Natural killer cell (primary cell): ENCODE measurements around the gene ARSI. TPM values are rescaled to one million over a fixed set of nuclear protein-coding genes. Genes with fewer than 3 reads are reported as not detected.

Experiments
- ATAC-seq, 3 donors: fragments of 150-1000 bp in 2 of 3; fragments of 200-7000 bp in 1 of 3; cut with Tn5 transposase; 1 replicate in 1 of 3; 2 replicates in 2 of 3; pipeline ENCODE4 v1.10.0; 2021; ENCODE audit warnings: mild to moderate bottlenecking in 2 of 3, moderate library complexity in 2 of 3
- DNase-seq, 2 donors: peaks; one replicate each; pipeline versions ENCODE4 v3.0.0 to v3.0.0-alpha.2; 2013 to 2021; ENCODE audit warnings: mixed read lengths in 1 of 2
- H3K27ac ChIP-seq: one replicate; pipeline ENCODE4 v1.5.1; 2013; ENCODE audit warnings: mild to moderate bottlenecking, low read length
- H3K27me3 ChIP-seq: one replicate; pipeline ENCODE4 v1.6.1; 2013; ENCODE audit warnings: low read length; ENCODE audit not compliant: control insufficient read depth, insufficient read depth
- H3K36me3 ChIP-seq: one replicate; pipeline ENCODE4 v1.6.1; 2013; ENCODE audit warnings: low read length; ENCODE audit not compliant: control insufficient read depth, insufficient read depth
- H3K4me1 ChIP-seq: one replicate; pipeline ENCODE4 v1.6.1; 2013; ENCODE audit warnings: low read length; ENCODE audit not compliant: control insufficient read depth, insufficient read depth
- H3K4me3 ChIP-seq: one replicate; pipeline ENCODE4 v1.5.1; 2013; ENCODE audit warnings: low read length
- H3K9me3 ChIP-seq: one replicate; pipeline ENCODE4 v1.6.1; 2013; ENCODE audit warnings: low read length; ENCODE audit not compliant: control insufficient read depth, insufficient read depth
- H3K27ac Mint-ChIP-seq, 2 donors: one replicate each; pipeline ENCODE4 v1.8.0; 2022; ENCODE audit warnings: mild to moderate bottlenecking in 2 of 2, mixed read lengths in 2 of 2, moderate library complexity in 1 of 2
- H3K27me3 Mint-ChIP-seq, 2 donors: one replicate each; pipeline ENCODE4 v1.8.0; 2022; ENCODE audit warnings: low read depth in 2 of 2, mixed read lengths in 2 of 2
- H3K36me3 Mint-ChIP-seq: one replicate; pipeline ENCODE4 v1.8.0; 2022; ENCODE audit warnings: mixed read lengths
- H3K4me1 Mint-ChIP-seq, 2 donors: one replicate each; pipeline ENCODE4 v1.8.0; 2022; ENCODE audit warnings: mixed read lengths in 2 of 2
- H3K4me3 Mint-ChIP-seq: one replicate; pipeline ENCODE4 v1.8.0; 2022; ENCODE audit warnings: mild to moderate bottlenecking, moderate library complexity, mixed read lengths
- H3K9me3 Mint-ChIP-seq, 2 donors: one replicate each; pipeline ENCODE4 v1.8.0; 2022; ENCODE audit warnings: mixed read lengths in 2 of 2
- CTCF ChIP-seq: fragments of 200-600 bp; IDR thresholded peaks from one replicate; pipeline ENCODE4 v1.8.0; 2022; ENCODE audit warnings: antibody characterized with exemption
- WGBS: methylation state at CpG from one replicate; pipeline ENCODE4 v1.1.7; 2013; ENCODE audit warnings: missing lambda C conversion rate; ENCODE audit not compliant: insufficient coverage; 5-methylcytosine and 5-hydroxymethylcytosine counted together
- intact Hi-C: fragments of 100-400 bp; cut with micrococcal nuclease; formaldehyde crosslinking; loops from one replicate; pipeline ENCODE4 v1.14.2; 2022
- total RNA-seq, 4 donors: library from RNA; stranded (reverse); fragments of 120-200 nt in 1 of 4; gene quantifications; one replicate each; pipeline versions ENCODE4 v1.2.3 to v1.2.4, GENCODE V29; 2013 to 2022

Gene ARSI
- total RNA-seq, 3 donors from 2014 or later (not counting 1 experiment from before 2014, with no cell fraction given), result 0.19 TPM; not detected in 2

GRCh38 chr5:150335778-150336177 is 33.1 kb upstream of the ARSI start:
- Histone ChIP-seq H3K9me3 (no peaks in the 10 kb centered on the region), H3K4me1 (peaks cover under 1% of the 10 kb centered on the region), H3K4me3 (no peak overlapping the region), H3K36me3 (no peaks in the 10 kb centered on the region), H3K27ac (no peak overlapping the region), H3K27me3 (no peaks in the 10 kb centered on the region)
- Mint-ChIP-seq H3K9me3 (no peaks in the 10 kb centered on the region), H3K4me1 (no peaks in the 10 kb centered on the region), H3K27ac (no peak overlapping the region), H3K27me3 (no peaks in the 10 kb centered on the region), H3K36me3 (no peaks in the 10 kb centered on the region), H3K4me3 (no peak overlapping the region)
- intact Hi-C loops, result no loop called here
- TF ChIP-seq CTCF, result no peak
- WGBS, result 81% methylated on average over 3 of the region's 4 CpGs
- no peak for ATAC-seq
- DNase-seq, result no peak

GRCh38 chr5:150333400-150333799 is 30.7 kb upstream of the ARSI start:
- H3K4me1 ChIP-seq, result peaks cover 13% of the 10 kb centered on the region
- WGBS, result 78% methylated on average over 5 of the region's 5 CpGs
- no peak overlapping the region for H3K27ac Mint-ChIP-seq
- no peak overlapping the region for H3K4me3 ChIP-seq
- TF ChIP-seq CTCF, result no peak
- peaks cover 0 to 5% of the 10 kb centered on the region in 2 donors for H3K27me3 Mint-ChIP-seq
- no peaks in the 10 kb centered on the region for H3K36me3 Mint-ChIP-seq
- no peaks in the 10 kb centered on the region for H3K4me1 Mint-ChIP-seq
- no peak overlapping the region for H3K4me3 Mint-ChIP-seq
- no peak for DNase-seq
- no peak overlapping the region for H3K27ac ChIP-seq
- H3K9me3 ChIP-seq, result no peaks in the 10 kb centered on the region
- no peaks in the 10 kb centered on the region for H3K9me3 Mint-ChIP-seq
- ATAC-seq, result no peak
- no peaks in the 10 kb centered on the region for H3K36me3 ChIP-seq
- intact Hi-C loops, result no loop called here
- H3K27me3 ChIP-seq, result no peaks in the 10 kb centered on the region

GRCh38 chr5:150329881-150330876 is 27.5 kb upstream of the ARSI start:
- Mint-ChIP-seq H3K4me1 (no peaks in the 10 kb centered on the region), H3K36me3 (no peaks in the 10 kb centered on the region), H3K9me3 (no peaks in the 10 kb centered on the region), H3K27ac (no peak overlapping the region), H3K4me3 (no peak overlapping the region), H3K27me3 (peaks cover 0 to 5% of the 10 kb centered on the region in 2 donors)
- TF ChIP-seq CTCF, result no peak
- WGBS, result 69% methylated on average over 11 of the region's 17 CpGs
- H3K36me3 ChIP-seq, result no peaks in the 10 kb centered on the region
- H3K27me3 ChIP-seq, result no peaks in the 10 kb centered on the region
- no peaks in the 10 kb centered on the region for H3K9me3 ChIP-seq
- no peak overlapping the region for H3K27ac ChIP-seq
- ATAC-seq (peak in 1 of 3 donors; percentile 22), DNase-seq (no peak)
- intact Hi-C loops, result no loop called here
- no peak overlapping the region for H3K4me3 ChIP-seq
- H3K4me1 ChIP-seq, result peaks cover 13% of the 10 kb centered on the region
